ENCODE data around the gene NCAN.

DNA sequence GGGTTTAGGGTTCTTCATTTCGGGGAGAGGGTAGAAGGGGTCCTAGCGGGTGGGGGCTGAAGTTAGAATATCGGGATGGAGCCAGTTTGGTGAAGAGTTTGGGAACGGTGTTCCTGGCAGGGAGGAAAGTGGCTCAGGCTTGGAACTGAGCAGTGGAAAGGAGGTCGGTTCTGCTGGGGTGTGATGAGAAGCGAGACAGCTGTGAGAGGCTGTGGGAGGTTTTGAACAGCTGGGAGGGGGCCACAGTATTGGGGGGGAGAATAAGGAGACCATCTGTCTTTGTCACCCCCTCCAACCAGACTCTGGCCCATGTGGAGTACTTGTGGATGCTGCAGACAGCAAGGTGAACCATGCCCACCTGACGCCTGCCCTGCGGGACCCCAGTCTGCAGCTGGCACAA lies 62.4 kb downstream of the NCAN start:
- TF ChIP-seq, protein P1, sequence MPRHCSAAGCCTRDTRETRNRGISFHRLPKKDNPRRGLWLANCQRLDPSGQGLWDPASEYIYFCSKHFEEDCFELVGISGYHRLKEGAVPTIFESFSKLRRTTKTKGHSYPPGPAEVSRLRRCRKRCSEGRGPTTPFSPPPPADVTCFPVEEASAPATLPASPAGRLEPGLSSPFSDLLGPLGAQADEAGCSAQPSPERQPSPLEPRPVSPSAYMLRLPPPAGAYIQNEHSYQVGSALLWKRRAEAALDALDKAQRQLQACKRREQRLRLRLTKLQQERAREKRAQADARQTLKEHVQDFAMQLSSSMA (CRISPR knock-in tag; IDR thresholded peaks at IDR 0.05), result no peak
- TF ChIP-seq, protein P2, sequence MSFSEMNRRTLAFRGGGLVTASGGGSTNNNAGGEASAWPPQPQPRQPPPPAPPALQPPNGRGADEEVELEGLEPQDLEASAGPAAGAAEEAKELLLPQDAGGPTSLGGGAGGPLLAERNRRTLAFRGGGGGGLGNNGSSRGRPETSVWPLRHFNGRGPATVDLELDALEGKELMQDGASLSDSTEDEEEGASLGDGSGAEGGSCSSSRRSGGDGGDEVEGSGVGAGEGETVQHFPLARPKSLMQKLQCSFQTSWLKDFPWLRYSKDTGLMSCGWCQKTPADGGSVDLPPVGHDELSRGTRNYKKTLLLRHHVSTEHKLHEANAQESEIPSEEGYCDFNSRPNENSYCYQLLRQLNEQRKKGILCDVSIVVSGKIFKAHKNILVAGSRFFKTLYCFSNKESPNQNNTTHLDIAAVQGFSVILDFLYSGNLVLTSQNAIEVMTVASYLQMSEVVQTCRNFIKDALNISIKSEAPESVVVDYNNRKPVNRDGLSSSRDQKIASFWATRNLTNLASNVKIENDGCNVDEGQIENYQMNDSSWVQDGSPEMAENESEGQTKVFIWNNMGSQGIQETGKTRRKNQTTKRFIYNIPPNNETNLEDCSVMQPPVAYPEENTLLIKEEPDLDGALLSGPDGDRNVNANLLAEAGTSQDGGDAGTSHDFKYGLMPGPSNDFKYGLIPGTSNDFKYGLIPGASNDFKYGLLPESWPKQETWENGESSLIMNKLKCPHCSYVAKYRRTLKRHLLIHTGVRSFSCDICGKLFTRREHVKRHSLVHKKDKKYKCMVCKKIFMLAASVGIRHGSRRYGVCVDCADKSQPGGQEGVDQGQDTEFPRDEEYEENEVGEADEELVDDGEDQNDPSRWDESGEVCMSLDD (CRISPR knock-in tag; IDR thresholded peaks at IDR 0.05; ENCODE audit: borderline replicate concordance), result no peak
- TF ChIP-seq PHF21A (CRISPR knock-in tag; IDR thresholded peaks at IDR 0.05), result no peak
- TF ChIP-seq NCOA1 (CRISPR knock-in tag; IDR thresholded peaks at IDR 0.05), result no peak
- TF ChIP-seq, protein P3, sequence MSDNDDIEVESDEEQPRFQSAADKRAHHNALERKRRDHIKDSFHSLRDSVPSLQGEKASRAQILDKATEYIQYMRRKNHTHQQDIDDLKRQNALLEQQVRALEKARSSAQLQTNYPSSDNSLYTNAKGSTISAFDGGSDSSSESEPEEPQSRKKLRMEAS (IDR thresholded peaks at IDR 0.05), result no peak
- no peak for TF ChIP-seq POLR2AphosphoS5 (IDR thresholded peaks at IDR 0.05; ENCODE audit: low read depth, low read length)
- TF ChIP-seq MZF1 (CRISPR knock-in tag; IDR thresholded peaks at IDR 0.05; ENCODE audit: borderline replicate concordance), result no peak

All from HepG2 (cell line).